Stimulated activated CD8-positive, alpha-beta memory T cell treated with anti-CD3 and anti-CD28 coated beads, Interleukin-4, amount 100 ng/mL, for 48 hours (primary cell): ENCODE results near the gene ACSBG1.

ENCODE experiments used
- DNase-seq: peaks from one replicate; pipeline ENCODE4 v3.0.0-alpha.2; 2020

The ACSBG1 gene

GRCh38 chr15:78129077-78129750 lies 105.2 kb downstream of the ACSBG1 start:
- DNase-seq, result no peak

GRCh38 chr15:78127882-78128281 lies 106.5 kb downstream of the ACSBG1 start:
- DNase-seq, result no peak

GRCh38 chr15:78125267-78125666 lies 109.1 kb downstream of the ACSBG1 start:
- DNase-seq, result no peak

- DNase-seq, result no peak
Measured at GRCh38 chr15:78120523-78120922, 113.8 kb downstream of the ACSBG1 start.
